Sigmoid colon (tissue), 3 donors: ENCODE results near the gene DOCK1.

Experiments used
- POLR2A ChIP-seq, 2 donors: fragments of 450-650 bp; IDR thresholded peaks; one replicate each; pipeline ENCODE4 v1.6.1; 2016; ENCODE audit warnings: antibody characterized with exemption in 2 of 2, mild to moderate bottlenecking in 2 of 2, moderate library complexity in 2 of 2
- TF ChIP-seq, protein P1 (sequence below), 4 experiments: fragments of 450-650 bp in 3 of 4; fragments of 200-600 bp in 1 of 4; IDR thresholded peaks; one replicate each; pipeline ENCODE4 v1.5.1; 2016 to 2019; ENCODE audit warnings: antibody characterized with exemption in 4 of 4, mild to moderate bottlenecking in 3 of 4, moderate library complexity in 2 of 4

DNA sequence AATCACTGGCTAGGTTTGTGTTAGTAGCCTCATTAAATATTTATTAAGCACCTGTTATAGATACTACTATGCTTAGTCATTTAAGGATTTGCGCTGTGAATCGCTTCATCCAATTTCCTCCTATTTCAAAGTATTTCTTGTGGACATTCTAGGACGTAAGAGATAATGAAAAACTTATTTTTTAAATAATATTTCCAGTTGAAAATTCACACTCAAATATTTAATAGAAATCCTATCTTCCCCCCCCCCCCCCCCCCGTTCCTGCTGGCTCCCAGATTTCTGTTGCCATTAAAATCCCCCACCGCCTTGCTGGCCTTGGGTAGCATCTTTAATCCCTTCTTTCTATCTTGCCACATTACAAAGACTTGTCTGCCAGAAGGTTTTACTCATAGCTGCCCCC is 285.2 kb downstream of the DOCK1 start:
- TF ChIP-seq, protein P1, sequence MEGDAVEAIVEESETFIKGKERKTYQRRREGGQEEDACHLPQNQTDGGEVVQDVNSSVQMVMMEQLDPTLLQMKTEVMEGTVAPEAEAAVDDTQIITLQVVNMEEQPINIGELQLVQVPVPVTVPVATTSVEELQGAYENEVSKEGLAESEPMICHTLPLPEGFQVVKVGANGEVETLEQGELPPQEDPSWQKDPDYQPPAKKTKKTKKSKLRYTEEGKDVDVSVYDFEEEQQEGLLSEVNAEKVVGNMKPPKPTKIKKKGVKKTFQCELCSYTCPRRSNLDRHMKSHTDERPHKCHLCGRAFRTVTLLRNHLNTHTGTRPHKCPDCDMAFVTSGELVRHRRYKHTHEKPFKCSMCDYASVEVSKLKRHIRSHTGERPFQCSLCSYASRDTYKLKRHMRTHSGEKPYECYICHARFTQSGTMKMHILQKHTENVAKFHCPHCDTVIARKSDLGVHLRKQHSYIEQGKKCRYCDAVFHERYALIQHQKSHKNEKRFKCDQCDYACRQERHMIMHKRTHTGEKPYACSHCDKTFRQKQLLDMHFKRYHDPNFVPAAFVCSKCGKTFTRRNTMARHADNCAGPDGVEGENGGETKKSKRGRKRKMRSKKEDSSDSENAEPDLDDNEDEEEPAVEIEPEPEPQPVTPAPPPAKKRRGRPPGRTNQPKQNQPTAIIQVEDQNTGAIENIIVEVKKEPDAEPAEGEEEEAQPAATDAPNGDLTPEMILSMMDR (IDR thresholded peaks at IDR 0.05) = no peak
- no peak for TF ChIP-seq POLR2A (IDR thresholded peaks at IDR 0.05)
